Measurements from ENCODE around the gene CCR5AS.

The CCR5AS gene

GRCh38 chr3:46406788-46407611 lies at the start of gene CCR5AS, which contains the start of gene CCRL2:
Gene CCR5AS, minus strand, starts transcription at chr3:46407066.
Gene CCRL2, plus strand, starts transcription at chr3:46407259. Its CDS starts 821 bp downstream, at chr3:46408080.
- Histone ChIP-seq H3K9me3 (ENCODE audit: low read length) (no peaks in the 10 kb centered on the region), H3K4me1 (ENCODE audit: insufficient read depth, low read length) (no peaks in the 10 kb centered on the region), H3K27me3 (ENCODE audit: insufficient read depth, low read length) (no peaks in the 10 kb centered on the region), H3K36me3 (ENCODE audit: insufficient read depth, low read length) (no peaks in the 10 kb centered on the region), H2AFZ (ENCODE audit: low read depth, low read length) (no peak within 1 kb of the TSS), H3K4me3 (ENCODE audit: low read length) (no peak within 1 kb of the TSS)

- Histone ChIP-seq H3K9me3 (ENCODE audit: low read length) (no peaks in the 10 kb centered on the region), H3K4me3 (ENCODE audit: low read length) (no peak overlapping the region), H2AFZ (ENCODE audit: low read depth, low read length) (no peak overlapping the region), H3K27me3 (ENCODE audit: insufficient read depth, low read length) (no peaks in the 10 kb centered on the region), H3K36me3 (ENCODE audit: insufficient read depth, low read length) (no peaks in the 10 kb centered on the region), H3K4me1 (ENCODE audit: insufficient read depth, low read length) (no peaks in the 10 kb centered on the region)
These were observed 49.3 kb upstream of the CCR5AS start for GRCh38 chr3:46456118-46456517.

- Histone ChIP-seq H3K9me3 (ENCODE audit: low read length) (no peaks in the 10 kb centered on the region), H3K4me1 (ENCODE audit: insufficient read depth, low read length) (no peaks in the 10 kb centered on the region), H3K4me3 (ENCODE audit: low read length) (no peak overlapping the region), H3K27me3 (ENCODE audit: insufficient read depth, low read length) (no peaks in the 10 kb centered on the region), H3K36me3 (ENCODE audit: insufficient read depth, low read length) (no peaks in the 10 kb centered on the region), H2AFZ (ENCODE audit: low read depth, low read length) (no peak overlapping the region)
These were observed 48.6 kb upstream of the CCR5AS start for GRCh38 chr3:46455231-46456115.

- Histone ChIP-seq H3K27me3 (ENCODE audit: insufficient read depth, low read length) (no peaks in the 10 kb centered on the region), H3K4me3 (ENCODE audit: low read length) (no peak overlapping the region), H2AFZ (ENCODE audit: low read depth, low read length) (no peak overlapping the region), H3K36me3 (ENCODE audit: insufficient read depth, low read length) (no peaks in the 10 kb centered on the region), H3K4me1 (ENCODE audit: insufficient read depth, low read length) (no peaks in the 10 kb centered on the region), H3K9me3 (ENCODE audit: low read length) (no peaks in the 10 kb centered on the region)
These were observed 47.7 kb upstream of the CCR5AS start for GRCh38 chr3:46454606-46455005.

- H3K9me3 ChIP-seq (ENCODE audit: low read length) = no peaks in the 10 kb centered on the region
- H2AFZ ChIP-seq (ENCODE audit: low read depth, low read length) = no peak overlapping the region
- no peak overlapping the region for H3K4me3 ChIP-seq (ENCODE audit: low read length)
- no peaks in the 10 kb centered on the region for H3K36me3 ChIP-seq (ENCODE audit: insufficient read depth, low read length)
- H3K4me1 ChIP-seq (ENCODE audit: insufficient read depth, low read length) = no peaks in the 10 kb centered on the region
- no peaks in the 10 kb centered on the region for H3K27me3 ChIP-seq (ENCODE audit: insufficient read depth, low read length)
These were observed 47.3 kb upstream of the CCR5AS start for GRCh38 chr3:46454209-46454595.

- no peak overlapping the region for H3K4me3 ChIP-seq (ENCODE audit: low read length)
- no peaks in the 10 kb centered on the region for H3K27me3 ChIP-seq (ENCODE audit: insufficient read depth, low read length)
- H2AFZ ChIP-seq (ENCODE audit: low read depth, low read length) = no peak overlapping the region
- no peaks in the 10 kb centered on the region for H3K4me1 ChIP-seq (ENCODE audit: insufficient read depth, low read length)
- no peaks in the 10 kb centered on the region for H3K36me3 ChIP-seq (ENCODE audit: insufficient read depth, low read length)
- H3K9me3 ChIP-seq (ENCODE audit: low read length) = no peaks in the 10 kb centered on the region
These were observed 46.8 kb upstream of the CCR5AS start for GRCh38 chr3:46453526-46454208.

- H3K27me3 ChIP-seq (ENCODE audit: insufficient read depth, low read length) = no peaks in the 10 kb centered on the region
These were observed 43.1 kb upstream of the CCR5AS start for GRCh38 chr3:46449755-46450552.

GRCh38 chr3:46448721-46449120 lies 41.9 kb upstream of the CCR5AS start:
- Histone ChIP-seq H3K36me3 (ENCODE audit: insufficient read depth, low read length) (no peaks in the 10 kb centered on the region), H2AFZ (ENCODE audit: low read depth, low read length) (no peak overlapping the region), H3K9me3 (ENCODE audit: low read length) (no peaks in the 10 kb centered on the region), H3K4me3 (ENCODE audit: low read length) (no peak overlapping the region), H3K27me3 (ENCODE audit: insufficient read depth, low read length) (no peaks in the 10 kb centered on the region), H3K4me1 (ENCODE audit: insufficient read depth, low read length) (no peaks in the 10 kb centered on the region)

More at GRCh38 chr3:46449755-46450552, 43.1 kb upstream of the CCR5AS start:
- Histone ChIP-seq H2AFZ (ENCODE audit: low read depth, low read length) (no peak overlapping the region), H3K36me3 (ENCODE audit: insufficient read depth, low read length) (no peaks in the 10 kb centered on the region), H3K9me3 (ENCODE audit: low read length) (no peaks in the 10 kb centered on the region), H3K4me3 (ENCODE audit: low read length) (no peak overlapping the region), H3K4me1 (ENCODE audit: insufficient read depth, low read length) (no peaks in the 10 kb centered on the region)

- Histone ChIP-seq H3K27me3 (ENCODE audit: insufficient read depth, low read length) (no peaks in the 10 kb centered on the region), H3K4me3 (ENCODE audit: low read length) (no peak overlapping the region), H3K36me3 (ENCODE audit: insufficient read depth, low read length) (no peaks in the 10 kb centered on the region), H3K4me1 (ENCODE audit: insufficient read depth, low read length) (no peaks in the 10 kb centered on the region), H2AFZ (ENCODE audit: low read depth, low read length) (no peak overlapping the region), H3K9me3 (ENCODE audit: low read length) (no peaks in the 10 kb centered on the region)
These were observed 40.5 kb upstream of the CCR5AS start for GRCh38 chr3:46447228-46447985.

- H3K4me1 ChIP-seq (ENCODE audit: insufficient read depth, low read length) = no peaks in the 10 kb centered on the region
- no peak overlapping the region for H3K4me3 ChIP-seq (ENCODE audit: low read length)
- no peaks in the 10 kb centered on the region for H3K9me3 ChIP-seq (ENCODE audit: low read length)
- H2AFZ ChIP-seq (ENCODE audit: low read depth, low read length) = no peak overlapping the region
- no peaks in the 10 kb centered on the region for H3K27me3 ChIP-seq (ENCODE audit: insufficient read depth, low read length)
- no peaks in the 10 kb centered on the region for H3K36me3 ChIP-seq (ENCODE audit: insufficient read depth, low read length)
These were observed 36.0 kb upstream of the CCR5AS start for GRCh38 chr3:46442576-46443530.
